LNCaP clone FGC (cell line): Measurements from ENCODE around the gene CDNF.

Source experiments
- DNase-seq: peaks from one replicate; pipeline ENCODE4 v3.0.0-alpha.2; 2011; ENCODE audit warnings: low read depth
- H3K4me3 ChIP-seq: 2 replicates; pipeline ENCODE4 v1.5.1; 2011; ENCODE audit warnings: mild to moderate bottlenecking, low read depth, low read length, control low read depth
- TF ChIP-seq, protein P1 (sequence below): IDR thresholded peaks from 2 replicates; pipeline ENCODE4 v1.5.1; 2012; ENCODE audit warnings: mild to moderate bottlenecking; ENCODE audit not compliant: control insufficient read depth, insufficient read depth; ENCODE audit errors: extremely low read depth

The CDNF gene

DNA sequence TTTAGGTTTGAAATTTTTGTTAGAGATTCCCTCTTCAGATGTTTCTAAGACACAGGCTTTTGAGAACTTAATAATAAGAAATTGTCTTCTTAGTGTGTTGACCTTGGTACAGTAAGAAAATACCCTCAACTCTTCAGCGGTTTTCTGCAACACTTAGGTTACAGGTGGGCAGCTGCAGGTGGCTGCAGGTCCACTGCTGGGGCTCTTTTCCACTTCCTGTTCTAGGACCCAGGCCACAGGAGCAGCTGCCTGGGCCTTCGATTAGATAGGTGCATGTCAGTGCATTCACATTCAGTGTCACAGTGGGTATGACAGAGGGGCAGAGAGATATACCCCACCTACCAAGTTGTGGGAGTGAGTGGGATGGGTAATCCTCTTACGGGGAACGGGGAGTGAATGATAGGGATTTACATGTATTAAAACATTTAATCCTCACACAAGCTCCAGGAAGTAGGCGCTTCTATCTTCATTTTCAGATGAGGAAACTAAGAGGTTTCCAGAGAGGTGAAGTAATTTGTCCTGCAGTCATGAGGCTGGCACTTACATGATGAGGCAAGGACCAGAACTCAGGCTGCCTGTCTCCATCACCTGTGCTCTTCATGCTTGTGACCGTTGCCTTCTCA, 20.6 kb upstream of the CDNF start:
- DNase-seq: no peak
- TF ChIP-seq, protein P1, sequence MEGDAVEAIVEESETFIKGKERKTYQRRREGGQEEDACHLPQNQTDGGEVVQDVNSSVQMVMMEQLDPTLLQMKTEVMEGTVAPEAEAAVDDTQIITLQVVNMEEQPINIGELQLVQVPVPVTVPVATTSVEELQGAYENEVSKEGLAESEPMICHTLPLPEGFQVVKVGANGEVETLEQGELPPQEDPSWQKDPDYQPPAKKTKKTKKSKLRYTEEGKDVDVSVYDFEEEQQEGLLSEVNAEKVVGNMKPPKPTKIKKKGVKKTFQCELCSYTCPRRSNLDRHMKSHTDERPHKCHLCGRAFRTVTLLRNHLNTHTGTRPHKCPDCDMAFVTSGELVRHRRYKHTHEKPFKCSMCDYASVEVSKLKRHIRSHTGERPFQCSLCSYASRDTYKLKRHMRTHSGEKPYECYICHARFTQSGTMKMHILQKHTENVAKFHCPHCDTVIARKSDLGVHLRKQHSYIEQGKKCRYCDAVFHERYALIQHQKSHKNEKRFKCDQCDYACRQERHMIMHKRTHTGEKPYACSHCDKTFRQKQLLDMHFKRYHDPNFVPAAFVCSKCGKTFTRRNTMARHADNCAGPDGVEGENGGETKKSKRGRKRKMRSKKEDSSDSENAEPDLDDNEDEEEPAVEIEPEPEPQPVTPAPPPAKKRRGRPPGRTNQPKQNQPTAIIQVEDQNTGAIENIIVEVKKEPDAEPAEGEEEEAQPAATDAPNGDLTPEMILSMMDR: no peak
- no peak overlapping the region for H3K4me3 ChIP-seq

DNA sequence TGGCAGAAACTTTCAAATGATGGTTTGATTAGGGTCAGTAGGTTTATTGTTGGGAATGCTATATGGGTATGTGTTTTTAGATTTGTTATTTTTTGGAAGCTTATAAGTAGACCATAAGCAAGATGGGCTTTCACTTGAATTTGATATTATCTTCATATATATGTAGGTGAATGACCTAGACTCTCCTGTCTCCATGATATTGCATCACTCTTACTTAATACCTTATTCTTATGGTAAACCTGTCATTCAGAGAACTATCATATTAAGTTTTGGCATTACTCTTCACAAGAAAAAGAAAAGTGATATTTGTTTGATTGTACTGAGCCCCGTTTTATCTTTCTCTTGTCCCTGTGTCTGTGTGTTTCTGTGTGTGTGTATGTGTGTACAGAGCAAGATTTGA, 17.6 kb upstream of the CDNF start:
- H3K4me3 ChIP-seq: no peak overlapping the region
- TF ChIP-seq, protein P1: no peak
- DNase-seq: no peak

DNA sequence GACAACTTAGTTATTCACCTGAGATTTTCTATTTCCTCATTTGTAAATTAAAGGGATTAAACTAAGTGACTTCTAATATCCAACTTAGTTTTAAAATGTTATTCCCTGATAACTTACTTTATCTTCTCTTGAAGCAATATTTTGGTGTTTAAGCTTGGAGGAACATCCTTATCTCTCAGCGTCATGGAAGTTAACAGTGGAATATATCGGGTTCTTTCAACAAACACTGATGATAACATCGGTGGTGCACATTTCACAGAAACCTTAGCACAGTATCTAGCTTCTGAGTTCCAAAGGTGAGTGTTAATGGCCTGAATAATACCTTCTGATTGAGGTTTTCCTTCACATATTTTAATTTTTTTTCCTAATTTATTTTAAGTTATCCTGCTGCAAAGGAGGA, 14.4 kb upstream of the CDNF start:
- no peak for DNase-seq
- H3K4me3 ChIP-seq: no peak overlapping the region
- TF ChIP-seq, protein P1: no peak

- DNase-seq: no peak
- TF ChIP-seq, protein P1: no peak
Observed at GRCh38 chr10:14844948-14845347, 7.1 kb upstream of the CDNF start.

DNA sequence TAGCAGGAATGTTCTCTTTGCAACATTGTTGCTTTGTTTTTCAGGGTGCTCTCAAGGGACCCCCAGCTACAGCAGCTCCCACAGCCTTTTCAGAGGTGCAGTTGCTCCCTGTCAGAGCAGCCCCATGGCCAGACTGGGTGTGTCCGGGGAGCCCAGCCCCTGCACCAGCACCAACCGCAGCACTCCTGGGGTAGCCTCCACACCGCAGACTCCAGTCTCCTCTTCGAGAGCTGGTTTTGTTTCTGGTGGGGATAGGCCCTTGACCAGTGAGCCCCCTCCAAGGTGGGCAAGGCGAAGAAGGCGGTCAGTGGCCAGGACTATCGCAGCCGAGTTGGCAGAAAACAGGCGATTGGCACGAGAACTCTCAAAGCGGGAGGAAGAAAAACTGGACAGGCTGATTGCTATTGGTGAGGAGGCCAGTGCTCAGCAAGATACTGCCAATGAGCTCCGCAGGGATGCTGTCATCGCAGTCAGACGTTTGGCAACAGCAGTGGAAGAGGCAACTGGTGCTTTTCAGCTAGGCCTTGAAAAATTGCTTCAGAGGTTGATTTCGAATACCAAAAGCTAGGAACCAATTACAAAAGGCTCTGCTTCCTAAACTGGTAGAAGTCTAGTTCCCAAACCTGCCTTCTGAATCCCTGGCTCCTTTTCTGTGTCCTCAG, 5.6 kb upstream of the CDNF start:
- TF ChIP-seq, protein P1: no peak
- no peak overlapping the region for H3K4me3 ChIP-seq
- DNase-seq: no peak

More at GRCh38 chr10:14844948-14845347, 7.1 kb upstream of the CDNF start:
- H3K4me3 ChIP-seq: no peak overlapping the region

GRCh38 chr10:14840178-14840577, 2.3 kb upstream of the CDNF start:
- TF ChIP-seq, protein P1: no peak
- H3K4me3 ChIP-seq: peak overlapping the region; percentile 95; the same call in 1 of the 2 replicates
- no peak for DNase-seq
